Astrocyte of the spinal cord (primary cell): ENCODE measurements around the gene MT1B.
"Not testable (repeated sequence)": the region's sequence is repeated elsewhere in the genome, so short reads cannot be mapped to it uniquely, and the experiment has no call there.

Source experiments
- DNase-seq: peaks from one replicate; pipeline ENCODE4 v3.0.0; 2011; ENCODE audit warnings: low read depth, low spot score
- H3K4me3 ChIP-seq: 2 replicates; pipeline ENCODE4 v1.5.1; 2011; ENCODE audit warnings: low read depth, mild to moderate bottlenecking, low read length, moderate library complexity
- in situ Hi-C: cut with HindIII; loops from 2 replicates; pipeline ENCODE4 v1.10.0; 2017; ENCODE audit warnings: low sequenced_read_pairs
- TF ChIP-seq, protein P1 (sequence below): IDR thresholded peaks from 2 replicates; pipeline ENCODE4 v1.5.1; 2012; ENCODE audit warnings: low read depth, mild to moderate bottlenecking, low read length, inconsistent platforms

MT1B gene

DNA sequence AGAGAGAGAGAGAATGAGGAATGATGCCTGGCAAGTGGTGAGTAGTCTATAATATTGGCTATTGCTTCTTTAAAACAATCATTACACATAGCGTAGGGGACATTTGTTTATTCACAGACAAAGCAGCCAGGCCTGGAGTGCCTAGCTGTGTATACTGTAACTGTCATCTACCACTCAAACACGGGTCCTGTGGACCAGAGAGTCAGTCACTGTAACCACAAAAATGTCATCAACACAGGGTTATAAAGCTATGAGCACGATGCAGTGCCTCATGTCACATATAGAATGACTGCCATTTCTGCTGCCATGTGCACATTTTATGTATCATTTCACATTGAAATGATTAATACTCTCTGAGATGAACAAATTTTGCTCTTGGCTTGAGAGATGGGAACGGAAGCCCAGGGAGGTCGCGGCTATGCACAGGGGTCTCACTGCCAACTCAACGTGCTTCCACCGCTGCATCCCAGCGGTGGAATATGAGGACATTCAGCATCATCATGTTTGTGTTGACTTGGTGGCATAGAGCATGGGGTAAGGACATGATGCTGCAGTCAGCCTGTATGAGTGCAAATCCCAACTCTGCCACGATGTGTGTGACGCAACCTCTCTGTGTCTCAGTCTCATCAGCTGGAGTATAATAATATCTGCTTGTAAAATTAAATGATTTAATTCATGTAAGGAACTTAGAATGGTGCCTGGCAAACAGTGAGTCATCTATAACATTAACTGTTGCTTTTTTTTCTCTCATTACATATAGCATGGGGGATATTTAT, 21.3 kb downstream of the MT1B start:
- TF ChIP-seq, protein P1, sequence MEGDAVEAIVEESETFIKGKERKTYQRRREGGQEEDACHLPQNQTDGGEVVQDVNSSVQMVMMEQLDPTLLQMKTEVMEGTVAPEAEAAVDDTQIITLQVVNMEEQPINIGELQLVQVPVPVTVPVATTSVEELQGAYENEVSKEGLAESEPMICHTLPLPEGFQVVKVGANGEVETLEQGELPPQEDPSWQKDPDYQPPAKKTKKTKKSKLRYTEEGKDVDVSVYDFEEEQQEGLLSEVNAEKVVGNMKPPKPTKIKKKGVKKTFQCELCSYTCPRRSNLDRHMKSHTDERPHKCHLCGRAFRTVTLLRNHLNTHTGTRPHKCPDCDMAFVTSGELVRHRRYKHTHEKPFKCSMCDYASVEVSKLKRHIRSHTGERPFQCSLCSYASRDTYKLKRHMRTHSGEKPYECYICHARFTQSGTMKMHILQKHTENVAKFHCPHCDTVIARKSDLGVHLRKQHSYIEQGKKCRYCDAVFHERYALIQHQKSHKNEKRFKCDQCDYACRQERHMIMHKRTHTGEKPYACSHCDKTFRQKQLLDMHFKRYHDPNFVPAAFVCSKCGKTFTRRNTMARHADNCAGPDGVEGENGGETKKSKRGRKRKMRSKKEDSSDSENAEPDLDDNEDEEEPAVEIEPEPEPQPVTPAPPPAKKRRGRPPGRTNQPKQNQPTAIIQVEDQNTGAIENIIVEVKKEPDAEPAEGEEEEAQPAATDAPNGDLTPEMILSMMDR, result no peak
- in situ Hi-C loops, result no loop called here
- no peak for DNase-seq
- H3K4me3 ChIP-seq, result no peak overlapping the region

DNA sequence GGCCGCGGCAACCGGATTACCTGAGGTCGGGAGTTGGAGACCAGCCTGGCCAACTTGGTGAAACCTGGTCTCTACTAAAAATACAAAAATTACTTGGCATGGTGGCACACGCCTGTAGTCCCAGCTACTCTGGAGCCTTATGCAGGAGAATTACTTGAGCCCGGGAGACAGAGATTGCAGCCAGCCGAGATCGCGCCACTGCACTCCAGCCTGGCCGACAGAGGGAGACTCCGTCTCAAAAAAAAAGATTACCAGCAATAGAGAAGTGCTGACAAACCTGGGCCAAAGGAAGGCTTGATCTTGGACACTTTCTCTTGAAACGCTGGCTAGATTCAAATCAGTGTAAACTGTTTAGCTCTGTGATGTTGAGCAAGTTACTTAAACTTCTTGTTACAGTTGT, 22.2 kb downstream of the MT1B start:
- DNase-seq, result peak; percentile 27
- TF ChIP-seq, protein P1, result peak; percentile 63
- H3K4me3 ChIP-seq, result no peak overlapping the region
- in situ Hi-C loops, result no loop called here

DNA sequence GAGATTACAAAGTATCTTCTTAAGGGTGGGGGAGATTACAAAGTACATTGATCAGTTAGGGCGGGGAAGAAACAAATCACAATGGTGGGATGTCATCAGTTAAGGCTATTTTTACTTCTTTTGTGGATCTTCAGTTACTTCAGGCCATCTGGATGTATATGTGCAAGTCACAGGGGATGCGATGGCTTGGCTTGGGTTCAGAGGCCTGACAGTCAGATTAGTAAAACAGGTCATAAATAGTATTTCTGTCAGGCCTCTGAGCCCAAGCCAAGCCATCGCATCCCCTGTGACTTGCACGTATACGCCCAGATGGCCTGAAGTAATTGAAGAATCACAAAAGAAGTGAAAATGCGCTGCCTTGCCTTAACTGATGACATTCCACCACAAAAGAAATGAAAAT, 22.9 kb downstream of the MT1B start:
- H3K4me3 ChIP-seq, in situ Hi-C loops, DNase-seq: not testable (repeated sequence)

DNA sequence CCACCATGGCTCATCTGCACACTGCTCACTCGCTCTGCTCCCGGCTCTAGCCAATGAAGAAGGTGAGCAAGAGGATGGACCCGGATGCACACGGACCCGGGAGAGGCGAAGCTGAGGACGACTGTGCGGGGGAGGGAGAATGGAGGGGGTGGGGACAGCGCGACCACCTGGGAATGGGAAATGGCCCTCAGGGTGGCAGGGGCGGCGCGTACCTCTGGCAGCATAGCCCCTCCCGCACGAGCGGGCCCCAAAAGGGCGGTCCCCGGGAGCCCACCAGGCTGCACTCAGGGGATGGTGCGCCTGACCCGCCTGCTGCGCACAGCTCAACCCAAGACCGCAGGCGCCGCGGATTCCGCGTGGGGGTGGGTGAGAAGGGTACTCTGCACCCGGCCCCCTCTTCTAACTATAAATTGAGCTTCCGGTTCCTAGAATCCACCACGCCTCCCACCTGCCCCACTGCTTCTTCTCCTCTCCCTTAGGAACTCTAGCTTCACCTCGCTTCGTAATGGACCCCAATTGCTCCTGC, 24.1 kb downstream of the MT1B start:
- DNase-seq, result no peak
- in situ Hi-C loops, result no loop called here
- H3K4me3 ChIP-seq, result no peak overlapping the region
- TF ChIP-seq, protein P1, result no peak

DNA sequence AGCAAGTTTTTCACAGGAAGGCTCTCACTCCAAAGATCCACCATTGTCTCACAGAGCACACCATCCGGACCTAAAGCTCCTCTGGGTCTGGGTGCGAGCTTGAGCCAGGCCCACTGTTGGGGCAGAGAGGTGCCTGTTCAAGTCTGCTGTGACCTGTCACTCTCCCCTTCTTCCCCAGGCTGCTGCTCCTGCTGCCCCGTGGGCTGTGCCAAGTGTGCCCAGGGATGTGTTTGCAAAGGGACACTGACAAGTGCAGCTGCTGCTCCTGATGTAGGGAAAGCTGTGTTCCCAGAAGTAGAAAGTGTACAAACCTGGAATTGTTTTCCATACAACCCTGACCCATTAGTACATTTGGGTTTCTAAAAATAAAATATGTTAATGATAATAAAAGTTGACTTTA, 25.8 kb downstream of the MT1B start:
- TF ChIP-seq, protein P1, result no peak
- no peak for DNase-seq
- in situ Hi-C loops, result no loop called here
- H3K4me3 ChIP-seq, result no peak overlapping the region

DNA sequence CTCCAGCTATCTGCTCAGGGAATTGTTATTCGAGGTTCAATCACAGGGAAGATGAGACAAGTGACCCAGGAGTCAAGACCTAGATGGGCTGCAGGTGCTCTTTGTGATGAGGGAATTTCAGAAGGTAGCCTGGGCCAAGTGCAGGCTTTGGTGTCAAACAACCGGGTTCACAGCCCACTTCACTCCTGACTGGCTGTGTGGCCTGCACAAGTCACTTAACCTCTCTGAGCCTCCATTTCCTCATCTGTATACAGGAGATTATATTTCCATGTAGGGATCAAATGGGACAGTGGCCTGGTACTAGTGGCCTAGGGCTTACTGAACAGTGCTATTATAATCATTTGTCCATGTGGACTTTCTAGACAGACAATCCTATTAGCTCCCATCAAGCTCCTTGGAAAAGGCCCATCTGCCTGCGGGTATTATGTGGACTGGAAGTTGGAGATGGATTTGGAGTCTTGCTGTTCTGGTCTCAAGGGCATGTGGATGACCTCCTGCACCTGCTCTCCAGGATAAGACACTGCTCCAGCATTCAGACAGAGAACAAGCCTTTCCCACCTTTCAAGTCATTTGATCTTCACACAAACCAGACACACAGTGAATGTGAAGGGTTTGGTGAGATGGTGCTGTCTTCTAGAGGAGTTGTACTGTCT, 27.5 kb downstream of the MT1B start:
- TF ChIP-seq, protein P1, result no peak
- DNase-seq, result no peak
- in situ Hi-C loops, result no loop called here

DNA sequence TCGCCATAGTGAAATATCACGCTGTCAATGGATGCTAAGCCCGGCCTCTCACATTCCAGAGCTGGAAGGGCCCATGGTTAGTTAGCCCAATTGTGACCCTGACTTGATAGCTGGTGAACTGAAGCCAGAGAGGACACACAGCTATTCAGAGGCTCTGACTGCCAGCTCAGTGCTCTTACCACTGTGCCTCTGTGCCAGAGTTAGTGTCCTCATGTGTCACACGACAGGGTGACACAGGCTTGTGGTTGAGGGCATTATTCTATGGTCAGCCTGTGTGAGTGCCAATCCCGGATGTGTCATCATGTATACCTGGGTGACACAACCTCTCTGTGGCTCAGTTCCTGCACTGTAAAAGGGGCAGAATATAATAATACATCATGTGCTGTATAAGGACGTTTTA, 28.1 kb downstream of the MT1B start:
- in situ Hi-C loops, result no loop called here
- TF ChIP-seq, protein P1, result no peak
- DNase-seq, result no peak

More for the DNA sequence above, 27.5 kb downstream of the MT1B start:
- no peak overlapping the region for H3K4me3 ChIP-seq

More for the DNA sequence above, 28.1 kb downstream of the MT1B start:
- H3K4me3 ChIP-seq, result no peak overlapping the region
